Neural cell (in vitro differentiated cells): Measurements from ENCODE around the gene PLCB4. TPM values are rescaled to one million over a fixed set of nuclear protein-coding genes. Genes with fewer than 3 reads are reported as not detected.

ENCODE experiments used
- H2AFZ ChIP-seq: fragments of 200-600, 300-800 bp; sonication (generic), shearing (Covaris generic); 2 replicates; pipeline ENCODE4 v1.6.0; 2014; ENCODE audit warnings: low read depth, mild to moderate bottlenecking, antibody characterized with exemption, low read length, moderate library complexity
- H3F3A ChIP-seq: fragments of 200-600 bp; shearing (Covaris generic); 2 replicates; pipeline ENCODE4 v1.6.1; 2016; ENCODE audit warnings: mild to moderate bottlenecking, moderate library complexity, mixed read lengths, antibody characterized with exemption, low read length; ENCODE audit not compliant: insufficient read depth, poor library complexity, severe bottlenecking
- H3K27ac ChIP-seq: fragments of 200-600, 300-800 bp; sonication (generic), shearing (Covaris generic); 2 replicates; pipeline ENCODE4 v1.5.1; 2014; ENCODE audit warnings: mild to moderate bottlenecking, low read length, moderate library complexity
- H3K27me3 ChIP-seq: fragments of 300-800, 200-600 bp; sonication (generic), shearing (Covaris generic); 2 replicates; pipeline ENCODE4 v1.6.0; 2014; ENCODE audit warnings: mild to moderate bottlenecking, low read depth, low read length, moderate library complexity; ENCODE audit not compliant: insufficient read depth
- H3K36me3 ChIP-seq: fragments of 300-800, 200-600 bp; sonication (generic), shearing (Covaris generic); 2 replicates; pipeline ENCODE4 v1.5.1; 2014; ENCODE audit warnings: mild to moderate bottlenecking, antibody characterized with exemption, low read length, moderate library complexity; ENCODE audit not compliant: insufficient read depth
- H3K4me2 ChIP-seq: fragments of 300-800, 200-600 bp; sonication (generic), shearing (Covaris generic); 2 replicates; pipeline ENCODE4 v1.6.0; 2014; ENCODE audit warnings: mild to moderate bottlenecking, low read length
- H3K4me3 ChIP-seq: fragments of 300-800, 200-600 bp; sonication (generic), shearing (Covaris generic); 2 replicates; pipeline ENCODE4 v1.5.1; 2014; ENCODE audit warnings: mild to moderate bottlenecking, low read length, moderate library complexity
- H3K79me2 ChIP-seq: fragments of 200-600 bp; shearing (Covaris generic); replicated peaks from 2 replicates; pipeline ENCODE4 v1.6.0; 2014; ENCODE audit warnings: mild to moderate bottlenecking, low read length, moderate library complexity; ENCODE audit not compliant: insufficient read depth
- H3K9ac ChIP-seq: fragments of 300-800, 200-600 bp; sonication (generic), shearing (Covaris generic); 2 replicates; pipeline ENCODE4 v1.6.1; 2016; ENCODE audit warnings: mild to moderate bottlenecking, low read length, mixed read lengths
- H3K9me2 ChIP-seq: fragments of 200-600 bp; shearing (Covaris generic); 2 replicates; pipeline ENCODE4 v1.6.1; 2016; ENCODE audit warnings: mild to moderate bottlenecking, low read length, mixed read lengths; ENCODE audit not compliant: insufficient read depth
- H3K9me3 ChIP-seq: fragments of 200-600, 300-800 bp; sonication (generic), shearing (Covaris generic); 2 replicates; pipeline ENCODE4 v1.6.1; 2016; ENCODE audit warnings: mild to moderate bottlenecking, mixed run types, low read length, moderate library complexity, mixed read lengths
- H4K20me1 ChIP-seq: fragments of 200-600 bp; shearing (Covaris generic); 2 replicates; pipeline ENCODE4 v1.6.1; 2016; ENCODE audit warnings: mild to moderate bottlenecking, mixed run types; ENCODE audit not compliant: insufficient read depth
- EP300 ChIP-seq: fragments of 450-650 bp; conservative IDR thresholded peaks from 2 replicates; pipeline ENCODE4 v1.6.1; 2014; ENCODE audit warnings: antibody characterized with exemption, mild to moderate bottlenecking, moderate library complexity; ENCODE audit not compliant: poor library complexity, severe bottlenecking
- EZH2 ChIP-seq: fragments of 200-600, 300-800 bp; shearing (Covaris generic), sonication (generic); IDR thresholded peaks from 2 replicates; pipeline ENCODE4 v1.6.1; 2014; ENCODE audit warnings: antibody characterized with exemption, low read length, borderline replicate concordance, mild to moderate bottlenecking; ENCODE audit not compliant: insufficient read depth, poor library complexity, severe bottlenecking
- MXI1 ChIP-seq: fragments of 450-650 bp; conservative IDR thresholded peaks from 2 replicates; pipeline ENCODE4 v1.6.1; 2014; ENCODE audit warnings: antibody characterized with exemption, mild to moderate bottlenecking; ENCODE audit not compliant: poor library complexity, severe bottlenecking
- POLR2AphosphoS5 ChIP-seq: IDR thresholded peaks from 2 replicates; pipeline ENCODE4 v1.6.1; 2012
- RAD21 ChIP-seq: fragments of 450-650 bp; conservative IDR thresholded peaks from 2 replicates; pipeline ENCODE4 v1.6.1; 2014; ENCODE audit warnings: antibody characterized with exemption, mild to moderate bottlenecking, moderate library complexity
- REST ChIP-seq: IDR thresholded peaks from 2 replicates; pipeline ENCODE4 v1.6.1; 2012; ENCODE audit warnings: borderline replicate concordance
- SMC3 ChIP-seq: fragments of 450-650 bp; conservative IDR thresholded peaks from 2 replicates; pipeline ENCODE4 v1.6.1; 2014; ENCODE audit warnings: antibody characterized with exemption, mild to moderate bottlenecking, moderate library complexity; ENCODE audit not compliant: poor library complexity
- TAF1 ChIP-seq: IDR thresholded peaks from 2 replicates; pipeline ENCODE4 v1.6.1; 2012; ENCODE audit warnings: low read depth
- polyA plus RNA-seq: library from polyadenylated mRNA; depleted of rRNA; stranded (reverse); fragments of >200 nt; gene quantifications from 2 replicates; pipeline ENCODE4 v1.2.3, GENCODE V29; 2014
- TF ChIP-seq, protein P1 (sequence below): fragments of 450-650 bp; IDR thresholded peaks from 2 replicates; pipeline ENCODE4 v1.5.1; 2014; ENCODE audit warnings: antibody characterized with exemption, mild to moderate bottlenecking, moderate library complexity; ENCODE audit not compliant: poor library complexity, severe bottlenecking

Gene PLCB4
- polyA plus RNA-seq, 1 donor from 2014 or later = 13.1 TPM

DNA sequence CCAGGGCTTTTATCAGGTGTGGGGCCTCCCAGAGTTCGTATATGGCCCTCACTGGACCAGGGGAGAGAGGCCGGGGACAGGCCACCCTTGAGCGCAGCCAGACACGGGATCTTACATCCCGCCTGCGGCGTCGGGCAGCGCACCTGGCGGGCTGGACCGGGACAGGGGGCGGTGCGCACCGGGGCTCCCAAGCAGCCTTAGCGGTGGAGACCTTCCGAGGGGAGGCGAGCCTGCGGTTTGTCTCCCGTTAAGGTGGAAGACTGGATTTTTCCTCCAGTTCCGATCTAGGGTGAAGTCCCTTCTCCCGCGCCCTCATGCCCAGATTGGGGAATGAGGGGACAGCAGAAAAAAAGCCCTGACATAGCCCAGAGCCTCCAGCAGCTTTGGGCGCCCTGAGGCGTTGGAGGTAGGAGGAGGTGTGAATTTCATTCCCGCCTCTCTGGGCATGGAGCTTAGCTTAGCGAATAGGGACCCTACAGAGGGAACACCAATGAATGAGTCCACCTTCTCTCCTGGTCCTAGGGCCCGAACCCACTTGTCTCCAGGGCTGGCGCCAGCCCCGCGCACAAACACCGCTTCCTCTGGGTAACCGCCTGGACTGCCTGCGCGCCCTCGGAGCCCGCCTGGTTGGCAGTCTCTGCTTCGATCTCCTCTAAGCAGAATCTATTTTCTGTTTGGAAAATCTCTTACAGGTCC, 438.8 kb downstream of the PLCB4 start:
- peaks cover 6% of the 10 kb centered on the region for H3K9me3 ChIP-seq
- no peaks in the 10 kb centered on the region for H3F3A ChIP-seq
- no peaks in the 10 kb centered on the region for H3K79me2 ChIP-seq
- H4K20me1 ChIP-seq = no peaks in the 10 kb centered on the region
- no peaks in the 10 kb centered on the region for H3K36me3 ChIP-seq
- H3K9me2 ChIP-seq = no peaks in the 10 kb centered on the region
- no peak overlapping the region for H2AFZ ChIP-seq
- TF ChIP-seq REST = no peak
- peak; percentile 6 for TF ChIP-seq POLR2AphosphoS5
- peak; percentile 29 for TF ChIP-seq EZH2
- TF ChIP-seq TAF1 = no peak
- H3K9ac ChIP-seq = no peak overlapping the region
- no peak overlapping the region for H3K27ac ChIP-seq
- peak overlapping the region; percentile 45 for H3K4me3 ChIP-seq
- no peak overlapping the region for H3K4me2 ChIP-seq
- peaks cover 79% of the 10 kb centered on the region for H3K27me3 ChIP-seq

DNA sequence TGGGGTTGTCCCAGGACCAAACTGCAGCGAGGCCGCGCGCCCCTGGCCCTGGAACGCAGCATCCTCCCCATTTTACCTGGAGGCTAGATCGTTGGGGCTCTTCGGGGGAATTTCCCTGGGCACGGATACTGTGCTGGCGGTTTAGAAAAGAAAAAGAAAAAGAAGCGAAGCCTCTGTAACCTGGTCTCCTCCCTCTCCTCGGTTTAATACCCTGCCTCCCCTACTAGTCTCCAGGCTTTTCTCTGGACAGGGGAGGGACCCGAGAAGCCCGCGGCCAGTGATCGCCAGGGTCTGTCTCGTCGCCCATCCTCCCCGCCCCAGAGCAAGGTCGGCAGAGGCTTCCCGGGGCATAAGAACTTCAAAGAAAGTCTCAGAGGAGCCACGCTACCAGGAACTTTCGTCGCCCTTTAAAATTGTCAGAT, 439.4 kb downstream of the PLCB4 start:
- Histone ChIP-seq H3K36me3 (no peaks in the 10 kb centered on the region), H3K4me3 (peak overlapping the region; percentile 45), H4K20me1 (no peaks in the 10 kb centered on the region), H3K9ac (no peak overlapping the region), H3K4me2 (no peak overlapping the region), H2AFZ (no peak overlapping the region), H3K27me3 (peaks cover 85% of the 10 kb centered on the region), H3K9me3 (peaks cover 6% of the 10 kb centered on the region), H3K9me2 (no peaks in the 10 kb centered on the region), H3K79me2 (no peaks in the 10 kb centered on the region), H3K27ac (no peak overlapping the region), H3F3A (no peaks in the 10 kb centered on the region)
- TF ChIP-seq EP300 (no peak), TAF1 (no peak), MXI1 (no peak), EZH2 (no peak), REST (no peak), SMC3 (no peak), RAD21 (no peak)
- TF ChIP-seq, protein P1, sequence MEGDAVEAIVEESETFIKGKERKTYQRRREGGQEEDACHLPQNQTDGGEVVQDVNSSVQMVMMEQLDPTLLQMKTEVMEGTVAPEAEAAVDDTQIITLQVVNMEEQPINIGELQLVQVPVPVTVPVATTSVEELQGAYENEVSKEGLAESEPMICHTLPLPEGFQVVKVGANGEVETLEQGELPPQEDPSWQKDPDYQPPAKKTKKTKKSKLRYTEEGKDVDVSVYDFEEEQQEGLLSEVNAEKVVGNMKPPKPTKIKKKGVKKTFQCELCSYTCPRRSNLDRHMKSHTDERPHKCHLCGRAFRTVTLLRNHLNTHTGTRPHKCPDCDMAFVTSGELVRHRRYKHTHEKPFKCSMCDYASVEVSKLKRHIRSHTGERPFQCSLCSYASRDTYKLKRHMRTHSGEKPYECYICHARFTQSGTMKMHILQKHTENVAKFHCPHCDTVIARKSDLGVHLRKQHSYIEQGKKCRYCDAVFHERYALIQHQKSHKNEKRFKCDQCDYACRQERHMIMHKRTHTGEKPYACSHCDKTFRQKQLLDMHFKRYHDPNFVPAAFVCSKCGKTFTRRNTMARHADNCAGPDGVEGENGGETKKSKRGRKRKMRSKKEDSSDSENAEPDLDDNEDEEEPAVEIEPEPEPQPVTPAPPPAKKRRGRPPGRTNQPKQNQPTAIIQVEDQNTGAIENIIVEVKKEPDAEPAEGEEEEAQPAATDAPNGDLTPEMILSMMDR = no peak
